Stimulated activated CD4-positive, alpha-beta T cell treated with anti-CD3 and anti-CD28 coated beads, Interleukin-4, amount 100 ng/mL, for 48 hours (primary cell): Measurements from ENCODE around the gene CCDC88A.
"Not testable (repeated sequence)": the region's sequence is repeated elsewhere in the genome, so short reads cannot be mapped to it uniquely, and the experiment has no call there.

Experiments
- DNase-seq, 2 donors: peaks; one replicate each; pipeline ENCODE4 v3.0.0-alpha.2; 2020; ENCODE audit warnings: low read depth in 2 of 2

CCDC88A gene

DNA sequence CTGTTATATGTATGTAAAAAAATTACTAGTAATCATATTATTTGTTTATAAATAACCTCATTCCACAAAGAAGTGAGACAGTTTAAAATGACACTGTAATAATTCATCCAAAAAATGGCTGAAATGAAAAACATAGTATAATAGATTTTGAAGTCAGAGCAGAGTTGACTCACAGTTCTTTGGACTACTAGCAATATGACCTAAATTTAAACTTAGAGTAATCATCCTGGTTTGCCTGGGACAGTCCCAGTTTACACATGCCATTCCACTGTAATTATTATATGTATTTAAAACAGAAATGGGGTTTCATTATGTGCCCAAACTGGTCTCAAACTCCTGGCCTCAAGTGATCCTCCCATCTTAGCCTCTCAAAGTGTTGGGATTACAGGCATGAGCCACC, 48.3 kb downstream of the CCDC88A start:
- no peak for DNase-seq

DNA sequence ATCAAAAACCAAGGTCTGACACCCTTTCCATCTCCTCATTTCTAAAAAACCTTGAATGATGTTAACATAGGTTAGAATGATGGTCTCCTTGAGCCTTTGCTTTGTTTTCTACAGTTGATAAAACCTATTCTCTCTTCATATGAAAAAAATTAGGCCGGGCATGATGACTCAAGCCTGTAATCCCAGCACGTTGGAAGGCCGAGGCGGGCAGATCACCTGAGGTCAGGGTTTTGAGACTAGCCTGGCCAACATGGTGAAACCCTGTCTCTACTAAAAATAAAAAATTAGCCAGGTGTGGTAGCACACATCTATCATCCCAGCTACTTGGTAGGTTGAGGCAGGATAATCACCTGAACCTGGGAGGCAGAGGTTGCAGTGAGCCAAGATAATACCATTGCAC, 49.4 kb downstream of the CCDC88A start:
- no peak for DNase-seq

DNA sequence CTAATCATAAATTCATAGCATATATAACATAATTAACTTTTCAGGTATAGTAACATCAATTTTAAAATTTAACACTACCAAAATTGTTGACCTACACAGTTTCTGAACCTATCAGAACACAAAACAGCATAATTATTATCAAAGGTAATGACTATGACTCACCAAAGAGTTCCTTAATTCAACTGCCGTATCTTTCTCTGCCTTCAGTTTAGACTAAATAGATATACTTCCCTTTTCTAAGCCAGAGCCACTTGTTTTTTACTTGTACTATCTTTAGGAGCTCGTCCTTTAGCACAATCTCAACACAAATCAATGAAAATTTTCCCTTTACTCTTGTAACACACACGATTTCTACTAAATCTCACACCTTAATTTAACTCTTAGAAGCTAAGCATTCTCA, 54.4 kb downstream of the CCDC88A start:
- no peak for DNase-seq

DNA sequence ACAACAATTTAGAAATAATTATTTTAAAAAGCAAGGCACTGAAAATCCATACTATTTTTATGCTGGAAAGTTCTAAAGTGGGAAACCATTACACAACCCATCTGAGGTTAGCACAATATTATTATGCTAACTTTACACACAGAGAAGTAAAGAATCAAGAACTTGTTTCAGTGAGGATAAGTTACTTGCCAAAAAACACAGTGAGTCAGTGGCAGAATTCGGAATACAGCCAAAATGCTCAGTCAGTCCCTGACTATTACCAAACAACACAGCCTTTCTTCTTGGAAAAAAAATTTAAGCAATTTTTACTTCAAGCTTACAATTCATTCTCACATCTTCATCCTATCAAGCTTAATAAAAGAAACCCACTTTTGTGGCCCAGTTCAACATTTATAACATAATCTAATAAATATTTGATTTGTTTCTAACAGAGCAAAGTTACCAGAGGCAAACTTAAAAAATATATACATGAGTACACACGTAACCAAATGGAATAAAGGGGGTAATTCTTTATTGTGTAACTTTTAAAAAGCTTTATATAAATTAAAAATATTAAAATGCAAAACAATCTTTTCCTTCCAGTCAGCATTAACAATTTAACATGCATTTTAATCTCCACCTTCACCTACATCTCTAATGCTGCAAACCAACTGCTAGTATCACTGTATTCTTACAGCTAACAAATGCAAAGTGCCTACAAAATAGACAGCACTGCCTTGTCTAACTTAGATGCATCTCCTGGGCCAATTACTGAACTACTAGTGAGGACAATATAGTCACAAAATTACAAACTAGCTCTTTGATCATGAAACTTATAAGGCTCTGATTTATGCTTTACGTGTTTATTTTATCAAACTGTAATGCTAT, 55.2 kb downstream of the CCDC88A start:
- no peak for DNase-seq

DNA sequence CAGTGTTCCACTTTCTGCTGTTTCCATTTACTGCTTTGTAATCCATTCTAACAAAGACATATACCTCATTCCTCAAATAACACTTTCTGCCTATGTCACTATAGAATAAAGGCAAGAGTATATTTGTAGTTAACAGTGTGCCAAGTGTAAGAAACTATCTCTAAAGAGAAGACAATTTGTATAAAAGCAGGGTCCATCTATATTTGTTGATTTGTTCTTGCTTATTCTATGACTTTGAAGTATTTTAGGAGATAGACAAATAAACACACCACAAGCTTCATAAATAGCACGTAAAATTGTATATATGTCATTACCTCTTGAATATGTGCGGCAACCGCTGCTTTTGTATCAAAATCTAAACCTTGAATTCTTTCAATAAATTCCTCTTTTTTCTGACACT, 56.0 kb downstream of the CCDC88A start:
- DNase-seq: no peak

DNA sequence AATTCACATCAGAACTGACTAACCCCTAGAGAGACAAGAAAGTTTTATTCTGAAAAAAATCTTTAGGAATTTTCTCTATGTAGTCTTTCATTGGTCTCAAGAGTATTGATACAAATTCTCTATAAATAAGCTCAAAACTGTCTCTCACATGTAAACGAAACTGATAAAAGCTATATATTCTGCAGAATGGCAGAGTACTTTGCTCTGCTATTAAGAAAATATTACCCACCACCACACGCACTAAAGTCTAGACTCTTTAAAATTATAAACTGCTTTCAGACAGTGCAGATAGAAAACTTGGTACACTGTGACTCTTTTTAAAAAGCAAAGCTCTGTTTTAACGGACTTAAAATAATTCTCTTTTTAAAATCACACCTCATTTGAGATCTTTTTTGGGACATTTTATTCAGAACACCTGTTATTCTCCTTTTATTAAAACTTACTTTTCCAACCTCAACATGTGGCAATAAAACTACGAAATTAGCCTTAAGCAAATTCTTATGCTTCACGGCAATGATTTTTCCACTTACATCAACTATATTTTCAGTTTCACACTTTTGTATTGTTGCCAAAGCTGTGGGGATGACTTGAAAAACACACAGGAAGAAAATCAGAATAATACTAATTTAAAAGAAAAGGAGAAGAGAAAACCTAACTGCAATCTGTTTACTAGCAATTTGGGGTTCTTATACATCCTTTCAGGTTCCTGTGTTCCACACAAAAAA, 58.0 kb downstream of the CCDC88A start:
- no peak for DNase-seq

DNA sequence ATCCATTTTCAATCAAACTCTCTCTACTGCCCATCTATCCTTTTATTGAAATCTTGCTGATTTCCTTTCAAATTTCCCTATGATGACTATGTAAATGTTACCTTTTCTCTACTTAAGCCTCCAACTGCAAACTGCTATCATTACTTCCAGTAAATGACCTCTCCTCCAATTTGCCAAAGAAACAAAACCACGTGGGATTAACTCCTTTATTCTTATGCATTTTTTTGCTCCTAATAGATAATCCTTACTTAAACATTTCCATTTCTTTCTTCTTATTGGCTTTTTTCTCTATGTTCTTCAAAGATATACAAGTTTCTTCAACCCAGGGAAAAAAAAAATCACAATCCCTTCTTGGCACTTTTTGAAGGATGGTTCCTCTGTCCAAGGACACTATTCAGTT, 61.2 kb downstream of the CCDC88A start:
- no peak for DNase-seq

DNA sequence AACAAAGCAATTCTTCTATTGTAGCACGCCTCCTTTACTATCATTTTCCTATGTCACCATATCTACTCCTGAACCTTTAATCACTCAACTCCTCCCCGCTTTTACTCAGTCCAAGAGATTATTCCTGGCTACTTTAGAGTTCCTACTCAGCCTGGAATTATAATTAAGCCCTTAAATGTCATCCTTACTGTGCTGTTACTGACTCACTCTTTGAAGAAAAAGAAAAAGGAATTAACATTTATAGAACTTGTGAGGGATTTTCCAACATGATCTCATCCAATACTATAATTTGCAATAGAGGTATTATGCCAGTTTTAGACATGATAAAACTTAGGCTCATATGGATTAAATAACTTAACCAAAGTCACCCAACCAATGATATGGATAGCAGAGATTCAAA, 61.7 kb downstream of the CCDC88A start:
- no peak for DNase-seq

DNA sequence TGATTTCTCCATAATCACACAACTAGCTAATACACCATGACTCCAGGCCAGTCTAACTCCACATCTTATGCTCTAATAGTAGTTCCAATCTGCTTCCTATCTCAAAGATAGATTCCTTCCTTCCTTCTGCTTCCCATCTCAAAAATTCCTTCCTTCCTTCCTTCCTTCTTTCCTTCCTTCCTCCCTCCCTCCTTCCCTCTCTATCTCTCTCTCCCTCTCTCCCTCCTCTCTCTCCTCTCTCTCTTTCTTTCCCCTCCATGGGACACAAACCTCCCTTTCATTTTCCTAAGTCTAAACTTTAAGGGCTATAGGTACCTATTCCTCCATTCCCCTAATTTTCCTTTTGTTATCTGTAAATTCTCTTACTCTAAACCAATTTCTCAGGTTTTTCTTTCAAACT, 62.5 kb downstream of the CCDC88A start:
- no peak for DNase-seq

DNA sequence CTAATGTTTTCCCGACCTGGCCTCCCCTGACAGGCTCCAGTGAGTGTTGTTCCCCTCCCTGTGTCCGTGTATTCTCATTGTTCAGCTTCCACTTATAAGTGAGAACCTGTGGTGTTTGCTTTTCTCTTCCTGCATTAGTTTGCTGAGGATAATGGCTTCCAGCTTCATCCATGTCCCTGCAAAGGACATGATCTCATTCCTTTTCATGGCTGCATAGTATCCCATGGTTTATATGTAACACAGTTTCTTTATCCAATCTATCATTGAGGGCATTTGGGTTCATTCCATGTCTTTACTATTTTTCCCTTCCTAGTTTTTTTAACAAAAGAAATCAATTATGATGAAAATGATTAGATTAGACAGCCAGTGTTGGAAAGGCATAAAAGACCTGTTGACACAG, 63.5 kb downstream of the CCDC88A start:
- DNase-seq: not testable (repeated sequence)

DNA sequence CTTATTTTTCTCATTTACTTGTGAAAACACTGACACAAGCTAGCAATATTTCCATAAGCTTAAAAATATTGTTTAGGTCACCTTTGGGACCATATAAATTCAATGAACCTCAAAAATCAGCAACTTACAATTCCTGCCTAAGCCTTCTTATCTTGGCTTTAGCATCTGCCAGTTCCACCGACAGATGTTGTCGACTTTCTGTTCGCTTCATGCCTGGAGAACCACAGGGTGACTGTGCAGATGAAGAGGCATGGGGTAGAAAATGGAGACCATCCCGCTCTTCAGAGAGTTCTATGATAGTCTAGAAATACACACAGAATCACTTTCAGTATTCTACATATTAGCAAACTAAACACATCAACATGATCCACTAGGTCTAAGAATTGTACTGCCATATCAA, 64.2 kb downstream of the CCDC88A start:
- no peak for DNase-seq

DNA sequence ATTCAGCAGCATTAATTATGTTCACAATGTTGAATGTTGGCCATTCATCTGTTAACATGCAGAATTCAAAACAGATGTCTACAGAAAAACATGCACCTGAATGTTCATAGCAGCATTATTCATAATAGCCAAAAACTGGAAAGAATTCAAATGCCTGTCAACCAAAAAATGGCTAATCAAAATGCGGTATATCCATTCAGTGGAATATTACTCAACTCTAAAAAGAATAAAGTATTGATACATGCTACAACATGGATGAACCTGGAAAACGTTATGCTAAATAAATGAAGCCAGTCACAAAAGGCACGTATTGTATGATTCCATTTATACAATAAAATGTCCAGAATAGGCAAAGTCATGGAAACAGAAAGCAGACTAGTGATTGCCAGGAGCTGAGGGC, 68.0 kb downstream of the CCDC88A start:
- no peak for DNase-seq

DNA sequence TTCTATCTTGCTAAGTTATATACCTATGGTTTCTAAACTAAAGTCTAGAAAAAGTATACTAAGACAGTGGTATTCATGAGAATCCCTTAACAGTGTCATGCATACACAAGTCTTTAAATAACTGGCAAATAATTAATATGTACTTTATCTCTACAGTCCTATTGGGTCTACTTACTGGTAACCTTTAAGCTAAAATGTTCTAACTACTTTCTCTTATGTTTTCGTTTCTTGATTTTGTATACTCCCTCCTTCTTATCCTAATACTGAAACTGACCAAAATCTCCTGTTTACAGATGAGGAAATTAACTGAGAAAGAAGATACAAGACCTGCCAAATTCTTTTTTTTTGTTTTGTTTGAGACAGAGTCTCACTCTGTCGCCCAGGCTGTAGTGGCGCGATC, 74.6 kb downstream of the CCDC88A start:
- no peak for DNase-seq

DNA sequence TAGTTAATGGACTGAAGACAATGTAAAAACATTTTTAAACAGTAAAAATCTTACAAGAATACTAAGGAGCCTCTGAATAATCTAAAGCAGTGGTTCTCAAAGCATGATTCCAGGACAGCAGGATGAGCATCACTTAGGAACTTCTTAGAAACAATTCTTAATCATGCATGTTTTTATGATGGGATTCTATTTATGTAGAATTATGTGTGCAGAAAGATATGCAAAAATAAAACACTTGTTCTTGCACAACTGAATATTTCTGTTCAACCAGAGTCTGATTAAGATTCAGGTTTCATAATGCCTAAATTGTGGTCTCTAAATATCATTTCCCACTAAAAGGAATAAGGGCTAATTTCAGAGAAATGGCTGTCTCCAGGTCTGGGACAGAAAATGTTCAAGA, 81.4 kb downstream of the CCDC88A start:
- DNase-seq: no peak

DNA sequence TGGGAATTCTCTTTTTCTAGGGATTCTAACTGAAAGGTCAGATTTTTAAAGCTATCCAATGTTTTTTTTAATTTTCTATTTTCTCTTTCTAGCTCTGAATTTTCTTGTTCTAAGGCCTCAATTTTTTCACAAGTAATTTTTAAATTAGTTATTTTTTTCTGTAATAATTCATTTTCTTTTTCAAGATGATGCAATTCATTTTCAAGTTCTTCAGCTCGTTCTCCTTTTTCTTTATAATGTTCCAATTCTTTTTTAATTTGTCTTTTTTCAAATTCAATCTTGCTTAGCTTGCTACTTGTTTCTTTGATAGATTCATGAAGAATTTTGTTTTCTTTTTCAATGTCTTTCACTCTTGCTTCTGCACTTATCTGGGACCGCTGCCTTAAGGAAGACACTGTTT, 84.9 kb downstream of the CCDC88A start:
- DNase-seq: no peak

DNA sequence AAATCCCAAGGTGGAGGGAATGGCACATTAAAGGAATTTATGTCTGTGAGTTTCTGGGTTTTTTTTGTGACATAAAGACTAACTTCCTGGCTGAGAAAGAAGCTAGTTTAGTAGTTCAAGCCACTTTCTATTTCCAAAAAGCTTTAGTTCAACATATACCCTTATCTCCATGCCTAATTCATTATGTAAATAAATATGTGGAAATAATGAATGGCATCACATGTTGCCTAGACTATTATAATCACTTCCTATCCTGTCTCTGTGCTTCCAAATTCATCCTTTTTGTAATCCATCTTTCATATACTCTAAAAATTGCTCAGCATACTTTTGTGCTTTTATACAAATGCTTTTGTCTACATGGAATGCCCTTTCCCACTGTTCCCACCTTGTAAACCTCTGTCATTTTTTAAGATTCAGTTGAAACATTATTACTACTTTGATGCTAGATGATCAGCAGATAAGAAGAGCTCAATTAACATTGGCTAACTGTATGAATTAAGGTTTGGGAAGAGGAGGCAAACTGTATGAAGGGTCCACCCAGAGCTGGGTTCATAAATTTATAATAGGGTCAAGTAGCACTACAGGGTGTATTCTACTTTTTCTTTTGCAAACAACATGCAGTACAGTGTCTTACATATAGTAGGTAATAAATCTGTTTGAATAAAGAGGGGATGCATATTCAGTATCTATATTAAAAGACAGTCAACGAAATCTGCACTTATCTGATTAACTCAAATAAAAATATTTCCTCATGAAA, 88.9 kb downstream of the CCDC88A start:
- no peak for DNase-seq

DNA sequence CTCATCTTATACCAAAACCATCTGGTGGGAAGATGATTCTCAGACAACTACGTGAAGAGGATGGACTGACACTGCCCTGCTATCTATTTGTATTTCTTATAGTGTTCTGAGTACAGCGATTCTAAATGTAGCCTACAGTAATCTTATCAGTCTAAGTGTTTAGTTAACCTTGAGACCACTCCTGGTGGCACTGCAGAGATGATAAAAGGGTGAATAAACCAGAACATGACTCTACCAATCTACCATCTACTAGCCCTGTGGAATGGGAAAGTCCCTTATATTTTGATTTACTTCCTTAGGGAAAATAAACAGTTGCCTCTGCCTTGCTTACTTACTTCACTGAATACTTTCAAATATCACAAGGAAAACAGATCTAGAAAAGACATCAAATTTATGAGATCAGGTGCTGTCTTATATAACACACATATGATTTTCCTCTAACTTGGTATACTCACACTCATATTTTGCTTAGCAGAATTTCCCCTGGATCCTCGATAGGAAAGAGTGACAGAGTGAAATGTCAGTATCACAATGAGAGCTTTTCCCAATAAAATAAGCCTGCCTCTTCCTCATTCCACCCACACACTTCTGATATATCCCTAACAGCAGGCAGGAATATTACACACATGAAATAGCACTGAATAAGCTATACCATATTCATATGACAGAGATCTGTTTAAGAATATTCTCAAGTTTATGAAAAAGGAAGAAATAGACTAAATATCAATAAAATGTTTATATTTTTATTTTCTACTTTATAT, 92.0 kb downstream of the CCDC88A start:
- DNase-seq: no peak

DNA sequence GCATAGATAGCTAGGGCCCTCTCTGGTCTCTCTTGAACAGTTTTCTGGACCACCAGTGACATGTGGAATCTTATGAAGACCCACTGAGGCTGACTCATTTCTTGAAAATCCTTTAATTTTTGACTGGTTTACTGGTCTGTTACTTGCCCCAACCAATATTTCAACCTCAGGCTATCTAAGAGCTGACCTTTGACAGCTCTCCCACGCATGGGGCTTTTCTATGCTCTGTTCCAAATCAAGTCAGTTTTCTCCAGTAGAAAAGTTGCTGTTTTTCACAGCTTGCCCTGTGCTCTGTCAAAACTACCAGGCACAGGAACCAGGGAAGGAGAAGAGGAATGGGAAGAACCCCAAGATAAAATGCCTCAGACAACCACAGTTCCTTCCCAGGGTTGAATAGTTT, 104.7 kb downstream of the CCDC88A start:
- no peak for DNase-seq

DNA sequence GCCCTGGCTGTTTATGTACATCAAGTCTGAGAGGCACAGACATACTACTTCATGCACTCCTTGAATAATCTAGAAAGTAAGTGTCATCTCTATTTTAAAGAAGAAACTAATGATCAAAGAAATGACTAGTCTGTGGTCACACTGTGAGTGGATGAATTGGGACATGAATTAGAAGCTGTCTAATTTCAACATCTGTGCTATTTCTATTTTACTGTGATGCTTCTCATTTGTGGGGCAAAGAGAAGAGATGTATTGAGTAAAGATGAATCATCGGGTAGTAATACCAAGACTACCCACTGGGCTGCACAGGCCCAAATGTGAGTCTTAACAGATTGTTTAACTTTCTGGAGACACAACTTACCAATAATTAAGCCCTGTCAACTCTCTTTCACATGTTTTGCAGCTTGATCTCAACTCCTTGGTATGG, 108.2 kb downstream of the CCDC88A start:
- DNase-seq: peak in 1 of 2 donors; percentile 13

DNA sequence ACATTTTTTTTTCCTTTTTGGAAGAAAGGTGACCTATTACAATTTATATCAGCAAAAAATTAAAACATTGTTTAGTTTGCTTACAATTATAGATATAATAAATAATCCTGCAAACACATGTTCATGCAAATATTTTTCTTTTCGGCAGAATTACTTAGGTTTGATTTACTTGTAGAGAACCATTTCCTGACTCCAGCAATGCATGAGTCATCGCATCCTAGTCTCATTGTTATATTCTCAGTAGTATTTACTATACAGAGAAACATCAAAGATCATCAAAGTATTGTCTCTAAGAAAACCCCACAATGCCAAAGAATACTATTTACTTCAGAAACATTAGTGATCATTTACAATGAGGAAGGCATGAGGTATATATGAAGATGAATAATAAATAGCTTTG, 110.2 kb downstream of the CCDC88A start:
- no peak for DNase-seq

DNA sequence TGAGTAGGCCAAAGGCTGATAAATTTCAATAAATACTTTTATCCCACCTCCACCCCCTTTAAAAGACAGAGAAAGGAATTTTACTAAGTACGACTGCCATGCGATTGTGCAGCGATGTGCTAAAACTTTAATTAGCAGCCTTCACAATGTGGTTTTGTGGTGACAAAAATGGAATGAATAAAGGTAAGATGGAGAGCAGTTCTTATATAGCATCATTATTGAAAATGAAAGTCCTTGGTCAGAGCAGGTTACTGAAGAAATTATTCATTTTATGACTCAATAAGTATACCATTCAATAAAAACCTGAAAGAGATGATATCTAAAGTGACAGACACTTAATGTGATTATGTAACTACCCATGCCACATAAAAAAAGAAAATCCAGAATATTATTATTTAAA, 117.4 kb downstream of the CCDC88A start:
- DNase-seq: no peak

DNA sequence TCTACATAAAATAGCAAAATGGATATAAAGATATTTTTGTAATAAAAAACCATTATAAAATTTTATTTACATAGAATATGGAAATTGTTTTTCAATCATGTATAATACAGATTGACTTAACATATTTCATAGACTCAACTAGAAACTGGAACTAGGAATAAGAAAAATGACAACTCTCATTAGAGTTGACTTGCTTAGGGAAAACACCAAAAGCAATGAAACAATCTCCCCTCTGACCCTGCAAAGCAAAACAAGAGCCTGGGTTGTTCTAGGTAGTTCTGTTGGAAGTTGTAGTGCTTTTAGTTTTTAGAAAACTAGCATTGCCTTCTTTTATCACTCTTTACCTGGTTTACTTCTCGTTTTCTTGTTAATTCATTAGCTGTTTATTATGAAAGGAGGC, 118.4 kb downstream of the CCDC88A start:
- DNase-seq: no peak
